ENCODE measurements around the gene MGMT.

Gene MGMT

DNA sequence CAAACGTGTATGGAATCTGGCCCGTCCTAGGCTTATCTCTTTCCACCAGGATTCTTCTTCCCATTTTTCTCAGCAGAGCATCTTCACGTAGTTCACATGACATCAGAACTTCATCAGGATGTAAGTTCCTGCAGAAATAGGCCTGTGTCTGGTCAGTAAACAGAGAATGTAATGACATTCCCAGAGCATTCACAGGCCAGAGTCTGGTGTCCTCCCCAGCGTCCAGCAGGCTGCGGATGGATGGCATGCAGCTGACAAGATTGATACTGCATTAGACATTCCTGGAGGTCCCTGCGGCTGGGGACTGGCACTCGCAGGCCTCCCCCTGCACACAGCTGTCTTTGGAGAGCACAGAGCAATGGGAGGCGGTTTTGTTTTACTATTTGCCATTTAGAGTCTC lies 28.7 kb downstream of the MGMT start:
- Histone ChIP-seq H3K27ac (ENCODE audit: low read length) (no peak overlapping the region), H3K4me1 (ENCODE audit: low read length) (no peaks in the 10 kb centered on the region)

DNA sequence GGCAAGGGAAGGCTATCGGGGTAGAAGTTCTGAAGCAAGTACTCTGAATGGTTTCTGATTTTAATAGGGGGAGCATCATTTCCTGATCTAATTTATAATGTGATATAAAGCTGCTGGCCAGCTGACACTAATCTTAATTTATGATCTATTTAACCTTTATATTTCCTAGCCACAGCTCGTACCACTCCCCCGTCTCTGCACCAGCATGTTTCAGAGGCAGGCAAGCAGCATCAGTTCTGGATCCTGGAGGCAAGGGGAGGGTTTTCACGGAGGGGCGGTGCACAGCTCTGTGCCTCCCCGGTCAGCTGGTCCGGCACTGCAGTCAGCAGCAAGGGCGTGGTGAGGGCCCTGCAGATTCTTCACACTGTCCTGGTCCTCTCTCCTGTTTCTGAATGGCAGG lies 30.0 kb downstream of the MGMT start:
- H2AFZ ChIP-seq (ENCODE audit: low read length), result no peak overlapping the region
- H3K27ac ChIP-seq (ENCODE audit: low read length), result no peak overlapping the region
- H3F3A ChIP-seq (ENCODE audit: insufficient read depth, low read length), result no peaks in the 10 kb centered on the region
- no peaks in the 10 kb centered on the region for H3K36me3 ChIP-seq (replicated peaks; ENCODE audit: insufficient read depth, low read length)
- no peaks in the 10 kb centered on the region for H3K9me2 ChIP-seq (replicated peaks; ENCODE audit: insufficient read depth, low read length)
- H3K4me3 ChIP-seq (ENCODE audit: low read length), result no peak overlapping the region
- DNase-seq, result no peak
- no peaks in the 10 kb centered on the region for H3K79me2 ChIP-seq (ENCODE audit: low read length)
- H3K9me3 ChIP-seq (replicated peaks; ENCODE audit: insufficient read depth, low read length), result no peaks in the 10 kb centered on the region
- TF ChIP-seq EZH2phosphoT487 (IDR thresholded peaks at IDR 0.05; ENCODE audit: low read length) (no peak), EZH2 (optimal IDR thresholded peaks at IDR 0.05; ENCODE audit: low read depth, low read length) (no peak)
- TF ChIP-seq, protein P1, sequence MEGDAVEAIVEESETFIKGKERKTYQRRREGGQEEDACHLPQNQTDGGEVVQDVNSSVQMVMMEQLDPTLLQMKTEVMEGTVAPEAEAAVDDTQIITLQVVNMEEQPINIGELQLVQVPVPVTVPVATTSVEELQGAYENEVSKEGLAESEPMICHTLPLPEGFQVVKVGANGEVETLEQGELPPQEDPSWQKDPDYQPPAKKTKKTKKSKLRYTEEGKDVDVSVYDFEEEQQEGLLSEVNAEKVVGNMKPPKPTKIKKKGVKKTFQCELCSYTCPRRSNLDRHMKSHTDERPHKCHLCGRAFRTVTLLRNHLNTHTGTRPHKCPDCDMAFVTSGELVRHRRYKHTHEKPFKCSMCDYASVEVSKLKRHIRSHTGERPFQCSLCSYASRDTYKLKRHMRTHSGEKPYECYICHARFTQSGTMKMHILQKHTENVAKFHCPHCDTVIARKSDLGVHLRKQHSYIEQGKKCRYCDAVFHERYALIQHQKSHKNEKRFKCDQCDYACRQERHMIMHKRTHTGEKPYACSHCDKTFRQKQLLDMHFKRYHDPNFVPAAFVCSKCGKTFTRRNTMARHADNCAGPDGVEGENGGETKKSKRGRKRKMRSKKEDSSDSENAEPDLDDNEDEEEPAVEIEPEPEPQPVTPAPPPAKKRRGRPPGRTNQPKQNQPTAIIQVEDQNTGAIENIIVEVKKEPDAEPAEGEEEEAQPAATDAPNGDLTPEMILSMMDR (IDR thresholded peaks at IDR 0.05; ENCODE audit: low read length), result no peak
- H4K20me1 ChIP-seq (ENCODE audit: insufficient read depth, low read length), result no peaks in the 10 kb centered on the region
- no peaks in the 10 kb centered on the region for H3K27me3 ChIP-seq (replicated peaks; ENCODE audit: insufficient read depth, low read length)
- no peak overlapping the region for H3K4me2 ChIP-seq (ENCODE audit: low read depth, low read length)
- H3K9ac ChIP-seq (ENCODE audit: low read length), result no peak overlapping the region
- H3K4me1 ChIP-seq (ENCODE audit: low read length), result no peaks in the 10 kb centered on the region

More for the DNA sequence above, 28.7 kb downstream of the MGMT start:
- Histone ChIP-seq H4K20me1 (ENCODE audit: insufficient read depth, low read length) (no peaks in the 10 kb centered on the region), H3F3A (ENCODE audit: insufficient read depth, low read length) (no peaks in the 10 kb centered on the region), H3K36me3 (replicated peaks; ENCODE audit: insufficient read depth, low read length) (no peaks in the 10 kb centered on the region), H3K4me2 (ENCODE audit: low read depth, low read length) (no peak overlapping the region), H3K9me3 (replicated peaks; ENCODE audit: insufficient read depth, low read length) (no peaks in the 10 kb centered on the region), H3K4me3 (ENCODE audit: low read length) (no peak overlapping the region), H3K9ac (ENCODE audit: low read length) (no peak overlapping the region), H3K9me2 (replicated peaks; ENCODE audit: insufficient read depth, low read length) (no peaks in the 10 kb centered on the region), H2AFZ (ENCODE audit: low read length) (no peak overlapping the region), H3K27me3 (replicated peaks; ENCODE audit: insufficient read depth, low read length) (no peaks in the 10 kb centered on the region), H3K79me2 (ENCODE audit: low read length) (no peaks in the 10 kb centered on the region)
- no peak for TF ChIP-seq EZH2 (optimal IDR thresholded peaks at IDR 0.05; ENCODE audit: low read depth, low read length)
- no peak for TF ChIP-seq EZH2phosphoT487 (IDR thresholded peaks at IDR 0.05; ENCODE audit: low read length)
- TF ChIP-seq, protein P1 (IDR thresholded peaks at IDR 0.05; ENCODE audit: low read length), result no peak
- DNase-seq, result no peak

DNA sequence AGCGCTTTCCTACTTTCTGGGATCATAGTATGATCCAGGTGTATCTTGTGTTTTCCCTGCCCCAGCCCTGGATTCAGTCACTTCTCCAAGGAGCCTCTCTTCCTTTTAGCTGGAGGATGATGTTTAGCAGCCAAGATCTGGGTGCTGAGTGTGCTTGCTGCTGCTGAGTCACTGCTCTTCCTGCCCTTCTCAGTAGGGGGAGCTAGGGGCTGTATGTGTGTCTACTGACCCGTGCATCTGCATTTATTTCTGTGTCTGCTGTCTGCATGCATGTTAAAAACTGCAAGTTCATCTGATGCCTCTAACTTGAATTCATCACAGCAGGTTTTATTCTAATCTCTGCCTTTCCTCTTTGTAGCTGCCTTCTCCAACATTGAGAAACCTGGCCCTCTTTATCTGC lies 31.6 kb downstream of the MGMT start:
- Histone ChIP-seq H3K9me2 (replicated peaks; ENCODE audit: insufficient read depth, low read length) (no peaks in the 10 kb centered on the region), H3K27me3 (replicated peaks; ENCODE audit: insufficient read depth, low read length) (no peaks in the 10 kb centered on the region), H3K9ac (ENCODE audit: low read length) (no peak overlapping the region), H3K79me2 (ENCODE audit: low read length) (no peaks in the 10 kb centered on the region), H3K36me3 (replicated peaks; ENCODE audit: insufficient read depth, low read length) (no peaks in the 10 kb centered on the region), H3K4me3 (ENCODE audit: low read length) (no peak overlapping the region), H3F3A (ENCODE audit: insufficient read depth, low read length) (no peaks in the 10 kb centered on the region), H3K27ac (ENCODE audit: low read length) (no peak overlapping the region), H2AFZ (ENCODE audit: low read length) (no peak overlapping the region), H3K4me2 (ENCODE audit: low read depth, low read length) (no peak overlapping the region), H4K20me1 (ENCODE audit: insufficient read depth, low read length) (no peaks in the 10 kb centered on the region), H3K9me3 (replicated peaks; ENCODE audit: insufficient read depth, low read length) (no peaks in the 10 kb centered on the region), H3K4me1 (ENCODE audit: low read length) (no peaks in the 10 kb centered on the region)
- TF ChIP-seq EZH2 (optimal IDR thresholded peaks at IDR 0.05; ENCODE audit: low read depth, low read length), result no peak
- no peak for TF ChIP-seq EZH2phosphoT487 (IDR thresholded peaks at IDR 0.05; ENCODE audit: low read length)
- TF ChIP-seq, protein P1 (IDR thresholded peaks at IDR 0.05; ENCODE audit: low read length), result no peak
- DNase-seq, result no peak
